Stimulated activated CD8-positive, alpha-beta memory T cell treated with anti-CD3 and anti-CD28 coated beads, Interleukin-7, amount 100 ng/mL, for 1 hour (primary cell): ENCODE results near the gene ANKMY1.

ENCODE experiments used
- DNase-seq, 2 donors: peaks; one replicate each; pipeline ENCODE4 v3.0.0-alpha.2; 2020; ENCODE audit warnings: low read depth in 2 of 2

ANKMY1 gene

DNA sequence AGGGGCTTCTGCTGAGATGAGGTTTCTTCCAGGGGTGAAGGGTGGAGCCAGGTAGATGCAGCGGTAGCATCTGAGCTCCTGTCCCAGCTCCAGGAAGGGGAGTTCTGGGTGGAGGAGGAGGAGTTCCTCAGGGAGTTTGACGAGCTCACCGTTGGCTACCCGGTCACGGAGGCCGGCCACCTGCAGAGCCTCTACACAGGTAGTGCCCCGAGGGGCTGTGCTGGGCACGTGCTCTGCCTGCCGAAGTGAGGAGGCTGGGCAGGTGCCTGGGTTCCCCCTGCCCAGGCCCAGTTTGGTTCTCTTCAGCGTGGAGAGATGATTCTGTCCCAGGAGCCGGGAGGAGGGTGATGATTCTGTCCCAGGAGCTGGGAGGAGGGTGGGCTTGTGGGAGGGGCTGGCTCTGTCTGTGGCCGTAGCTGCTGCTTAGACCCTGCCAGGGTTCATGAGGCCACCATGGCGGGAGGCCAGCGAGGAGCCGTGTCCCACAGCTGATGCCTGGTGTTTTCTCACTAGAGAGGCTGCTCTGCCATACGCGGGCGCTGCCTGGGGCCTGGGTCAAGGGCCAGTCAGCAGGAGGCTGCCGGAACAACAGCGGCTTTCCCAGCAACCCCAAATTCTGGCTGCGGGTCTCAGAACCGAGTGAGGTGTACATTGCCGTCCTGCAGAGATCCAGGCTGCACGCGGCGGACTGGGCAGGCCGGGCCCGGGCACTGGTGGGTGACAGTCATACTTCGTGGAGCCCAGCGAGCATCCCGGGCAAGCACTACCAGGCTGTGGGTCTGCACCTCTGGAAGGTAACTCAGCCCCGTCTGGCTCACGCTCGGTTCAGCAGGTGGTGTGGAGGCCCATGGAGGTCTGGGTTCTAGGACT is 37.0 kb upstream of the ANKMY1 start:
- DNase-seq, result no peak

DNA sequence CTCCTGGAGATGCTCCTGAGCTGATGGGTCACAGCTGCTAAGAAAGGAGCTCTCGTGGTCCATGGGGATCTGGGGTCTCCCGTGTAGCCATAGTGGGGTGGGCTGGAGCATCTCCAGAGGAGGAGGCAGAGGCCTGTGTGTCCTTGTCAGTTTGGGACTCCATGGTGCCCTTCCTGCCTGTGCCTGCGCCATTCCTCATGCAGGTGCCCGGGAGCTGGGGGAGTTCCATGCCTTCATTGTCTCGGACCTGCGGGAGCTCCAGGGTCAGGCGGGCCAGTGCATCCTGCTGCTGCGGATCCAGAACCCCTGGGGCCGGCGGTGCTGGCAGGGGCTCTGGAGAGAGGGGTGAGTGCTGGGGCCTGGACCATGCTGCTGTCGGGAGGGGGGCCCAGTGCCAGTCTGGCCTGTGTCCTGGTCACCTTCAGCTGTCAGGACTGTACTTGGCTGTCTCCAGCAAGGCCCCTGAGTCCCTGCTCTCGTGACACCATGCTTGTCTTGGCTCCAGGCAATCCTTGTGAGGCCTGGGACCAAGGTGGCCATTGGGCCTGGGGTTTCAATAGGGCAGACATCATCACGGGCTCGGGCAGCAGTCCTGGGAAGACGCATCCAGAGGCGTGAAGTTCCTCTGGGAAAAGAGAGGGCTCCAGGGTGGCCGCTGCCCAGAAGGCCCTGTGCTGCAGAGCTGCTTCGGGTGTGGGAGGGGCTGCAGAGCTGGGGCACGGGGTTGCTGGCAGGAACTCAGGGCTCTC is 36.1 kb upstream of the ANKMY1 start:
- no peak for DNase-seq

DNA sequence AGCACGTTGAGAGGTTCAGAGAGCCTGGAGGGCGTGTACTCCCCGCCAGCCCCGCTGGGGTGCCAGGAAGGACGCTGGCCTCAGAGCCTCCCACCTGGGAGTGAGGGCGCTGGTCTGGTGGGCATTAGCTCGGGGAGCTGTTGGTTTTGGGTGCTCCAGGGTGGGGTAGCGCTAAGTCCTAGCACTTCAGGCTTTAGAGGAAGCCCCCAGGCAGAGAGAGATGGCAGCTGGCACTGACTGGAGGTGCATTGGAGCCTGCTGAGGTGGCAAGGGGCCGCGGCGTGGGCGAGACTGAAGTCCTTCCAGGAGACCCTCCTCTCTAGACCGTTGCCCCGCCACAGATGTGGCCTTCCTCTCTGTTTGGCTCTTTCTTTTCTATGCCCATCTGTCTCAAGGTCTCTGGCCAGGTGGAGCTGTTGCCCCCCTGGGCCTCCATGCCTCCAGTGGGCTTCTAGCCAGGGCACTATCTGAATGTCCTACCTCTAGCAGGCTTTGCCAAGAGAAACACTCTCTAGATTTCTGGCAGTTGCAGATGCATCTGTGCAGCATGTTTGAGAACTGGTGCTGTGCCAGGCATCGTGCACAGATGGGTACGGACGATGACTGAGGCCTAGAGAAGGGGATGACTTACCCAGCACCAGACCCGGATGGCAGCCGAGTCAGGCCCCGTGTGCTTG is 35.4 kb upstream of the ANKMY1 start:
- DNase-seq, result no peak

- no peak for DNase-seq
These were observed 34.0 kb upstream of the ANKMY1 start for GRCh38 chr2:240591784-240592183.

DNA sequence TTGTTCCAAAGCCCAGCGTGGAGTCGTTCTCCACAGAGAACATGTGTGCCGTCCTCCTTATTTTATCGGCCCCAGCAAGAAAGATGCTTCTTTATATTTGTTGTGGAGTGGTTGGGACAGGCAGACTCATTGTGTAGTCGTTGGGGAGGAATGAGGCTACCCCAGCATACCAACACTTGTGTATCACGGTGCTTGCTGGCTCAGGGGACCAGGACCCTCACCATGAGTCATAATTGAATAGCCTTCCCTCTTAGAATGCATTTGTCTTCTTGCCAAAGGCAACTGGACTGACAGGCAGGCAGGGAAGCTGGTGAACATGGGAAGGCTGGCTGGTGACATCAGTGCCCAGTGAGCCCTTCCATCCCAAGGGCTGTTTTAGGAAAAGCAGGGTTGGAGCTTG is 33.4 kb upstream of the ANKMY1 start:
- DNase-seq, result no peak

DNA sequence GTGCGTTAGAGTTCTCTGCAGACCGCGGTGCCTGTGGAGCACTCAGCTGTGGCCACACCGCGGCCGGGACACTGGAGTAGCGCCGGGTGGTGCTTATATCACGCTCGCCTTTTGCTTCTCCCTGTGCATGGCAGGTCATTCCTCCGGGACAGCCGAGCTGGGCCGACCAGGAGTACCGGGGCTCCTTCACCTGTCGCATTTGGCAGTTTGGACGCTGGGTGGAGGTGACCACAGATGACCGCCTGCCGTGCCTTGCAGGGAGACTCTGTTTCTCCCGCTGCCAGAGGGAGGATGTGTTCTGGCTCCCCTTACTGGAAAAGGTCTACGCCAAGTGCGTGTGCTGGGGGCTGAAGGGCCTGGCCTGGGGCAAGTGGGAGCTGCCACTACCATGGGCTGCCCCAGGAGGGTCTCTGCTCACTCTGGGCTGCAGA is 32.9 kb upstream of the ANKMY1 start:
- no peak for DNase-seq

DNA sequence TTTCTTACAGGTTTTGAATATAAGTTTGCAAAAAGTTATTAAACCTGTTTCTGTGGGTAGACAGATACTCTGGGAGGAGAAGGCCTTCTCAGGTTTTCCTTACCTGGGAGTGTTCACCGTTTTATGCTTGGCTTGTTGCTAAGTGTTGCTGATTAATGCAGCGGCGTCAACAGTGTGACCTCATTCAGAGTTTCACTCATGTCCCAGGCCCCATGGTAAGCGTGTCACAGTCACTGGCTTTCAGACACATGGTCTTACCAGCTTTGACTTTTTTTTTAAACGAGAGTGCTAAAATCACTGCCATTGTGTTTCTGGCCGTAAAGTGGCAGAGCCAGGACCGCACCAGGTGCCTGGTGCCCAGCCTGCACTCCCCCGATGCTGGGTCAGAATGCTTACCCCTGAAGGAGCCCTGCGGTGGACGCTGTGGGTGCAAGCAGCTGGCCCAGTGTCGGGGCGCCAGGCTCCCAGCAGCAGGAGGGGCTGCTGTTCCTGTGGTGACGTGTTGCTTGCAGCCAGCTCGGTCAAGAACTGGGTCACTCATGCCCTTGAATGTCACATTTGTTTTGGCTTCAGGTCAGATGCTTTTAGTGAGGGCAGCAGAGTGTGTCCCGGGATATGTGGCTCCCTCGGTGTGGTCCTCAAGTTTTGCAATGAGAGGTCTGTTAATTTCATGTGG is 32.2 kb upstream of the ANKMY1 start:
- DNase-seq, result no peak

DNA sequence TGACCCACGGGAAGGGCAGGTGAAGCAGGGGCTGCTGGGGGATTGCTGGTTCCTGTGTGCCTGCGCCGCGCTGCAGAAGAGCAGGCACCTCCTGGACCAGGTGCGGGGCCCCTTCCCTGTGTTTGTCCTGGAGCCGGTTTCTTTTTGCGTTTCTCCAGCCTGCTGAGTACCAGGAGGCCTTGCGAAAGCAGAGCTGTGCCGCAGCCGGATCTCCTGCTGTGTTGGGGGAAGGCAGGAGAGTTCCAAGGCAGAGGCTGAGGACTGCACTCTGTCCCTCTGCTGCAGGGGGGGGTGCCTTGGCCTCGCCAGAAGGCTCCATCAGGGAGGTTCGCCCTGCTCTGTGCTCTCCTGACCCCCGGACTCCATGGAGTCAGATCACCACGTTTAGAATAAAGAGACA is 31.6 kb upstream of the ANKMY1 start:
- DNase-seq, result no peak

DNA sequence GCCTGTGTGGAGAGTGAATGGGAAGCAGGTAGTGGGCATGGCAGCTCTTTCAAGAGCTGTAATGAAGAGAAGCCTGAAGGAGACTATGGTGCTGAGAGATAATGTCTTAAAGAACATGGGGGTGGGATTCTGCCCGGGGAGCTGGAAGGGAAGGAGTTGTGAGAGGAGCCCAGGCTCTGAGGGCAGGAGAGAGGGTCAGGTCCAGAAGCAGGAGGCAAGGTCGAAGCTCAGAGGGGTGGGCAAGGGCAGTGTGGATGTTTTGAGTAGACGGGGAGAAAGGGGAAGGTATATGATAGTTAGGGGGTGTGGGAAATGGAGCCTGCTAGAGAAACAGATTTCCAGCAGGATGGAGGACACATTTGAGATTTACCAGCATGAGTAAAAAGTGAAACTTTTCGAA is 30.9 kb upstream of the ANKMY1 start:
- no peak for DNase-seq

DNA sequence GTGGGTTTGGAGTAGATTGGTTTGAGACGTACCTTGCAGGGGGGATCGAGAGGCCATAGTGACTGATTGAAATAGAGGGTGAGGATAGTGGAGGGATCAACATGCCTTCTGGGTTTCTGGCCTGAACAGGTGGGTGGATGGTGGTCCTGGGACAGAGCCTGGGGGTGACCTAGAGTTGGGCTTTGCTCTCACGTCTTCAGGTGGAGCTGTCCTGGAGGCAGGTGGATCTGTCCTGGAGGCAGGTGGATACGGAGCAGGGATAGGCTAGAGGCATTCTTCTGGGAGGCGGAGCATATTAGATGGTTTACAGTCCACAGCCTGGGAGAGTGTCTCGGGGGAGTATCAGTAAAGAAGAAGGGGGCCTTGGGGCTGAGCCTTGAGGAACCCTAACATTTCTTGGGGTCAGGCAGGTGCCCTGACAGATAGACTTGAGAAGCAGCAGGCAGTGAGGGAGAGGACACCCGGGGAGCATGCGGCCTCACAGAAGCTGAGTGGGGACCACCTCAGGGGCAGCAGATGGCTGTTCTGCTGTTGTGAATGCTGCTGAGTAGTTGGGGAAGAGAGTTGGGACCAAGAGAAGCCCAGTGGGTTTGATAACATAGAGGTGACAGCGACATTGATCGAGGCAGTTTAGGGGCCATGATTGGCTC is 30.3 kb upstream of the ANKMY1 start:
- no peak for DNase-seq

GRCh38 chr2:240586919-240587800 is 29.4 kb upstream of the ANKMY1 start:
- DNase-seq, result peak in 1 of 2 donors; percentile 27

DNA sequence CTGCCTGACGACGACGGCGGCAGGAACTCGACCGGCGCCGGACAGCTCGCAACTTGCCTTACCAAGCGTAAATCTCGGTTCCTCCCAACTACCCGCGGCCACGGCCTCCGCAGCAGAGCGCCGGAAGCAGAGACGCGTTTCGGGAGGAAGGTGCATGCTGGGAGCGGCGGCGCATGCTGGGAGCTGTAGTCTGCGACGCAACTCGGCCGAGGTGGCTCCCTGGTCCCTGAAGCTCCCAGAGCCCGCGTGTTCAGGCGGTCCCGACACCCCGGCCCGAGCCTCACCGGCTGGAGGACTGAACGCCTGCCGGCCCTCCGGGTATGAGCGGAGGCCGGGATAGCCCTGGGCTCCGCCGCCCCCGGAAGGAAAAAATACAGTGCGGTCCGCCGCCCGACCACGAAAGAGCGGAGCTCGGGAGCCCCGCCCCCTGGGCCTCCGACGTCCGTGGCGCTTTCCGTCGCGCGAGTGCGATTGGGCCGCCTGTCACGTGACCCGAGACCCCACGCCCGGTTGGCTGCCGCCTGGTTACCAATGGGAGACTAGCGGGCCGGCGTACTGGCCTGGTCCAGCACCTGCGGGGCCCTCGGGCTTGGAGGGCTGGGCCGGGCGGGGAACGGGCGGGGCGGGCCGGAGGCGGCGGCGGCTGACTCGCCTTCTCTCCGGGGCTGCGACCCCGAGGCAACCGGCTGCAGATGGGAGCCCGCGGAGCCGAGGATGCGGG is 28.6 kb upstream of the ANKMY1 start, which contains the start of gene CAPN10:
Gene CAPN10 (plus strand): TSS at position 537 of the 721 bp plus-strand sequence. CDS start 178 bp downstream, at position 715.
- peak; percentile 92 to 94 for DNase-seq

- DNase-seq, result no peak
These were observed 28.0 kb upstream of the ANKMY1 start for GRCh38 chr2:240585681-240586197.

DNA sequence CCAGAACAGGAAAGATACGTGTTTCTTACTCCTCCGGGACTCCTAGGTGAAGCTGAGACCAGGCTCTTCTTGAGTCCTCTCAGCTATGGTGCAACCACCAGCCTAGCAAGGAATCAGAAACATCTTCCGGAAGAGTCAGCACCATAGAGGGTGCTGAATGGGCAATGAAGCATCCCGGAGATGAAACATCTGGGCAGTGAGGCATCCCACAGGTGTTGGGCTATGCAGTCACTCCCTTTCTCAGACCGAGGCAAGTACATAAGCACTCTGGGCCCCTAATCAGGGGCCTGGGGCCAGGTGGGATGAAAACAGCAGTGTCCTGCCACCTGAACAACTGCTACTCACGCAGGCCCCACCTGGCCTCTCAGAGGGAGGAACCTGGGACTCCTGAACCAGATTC is 27.3 kb upstream of the ANKMY1 start:
- DNase-seq, result no peak

DNA sequence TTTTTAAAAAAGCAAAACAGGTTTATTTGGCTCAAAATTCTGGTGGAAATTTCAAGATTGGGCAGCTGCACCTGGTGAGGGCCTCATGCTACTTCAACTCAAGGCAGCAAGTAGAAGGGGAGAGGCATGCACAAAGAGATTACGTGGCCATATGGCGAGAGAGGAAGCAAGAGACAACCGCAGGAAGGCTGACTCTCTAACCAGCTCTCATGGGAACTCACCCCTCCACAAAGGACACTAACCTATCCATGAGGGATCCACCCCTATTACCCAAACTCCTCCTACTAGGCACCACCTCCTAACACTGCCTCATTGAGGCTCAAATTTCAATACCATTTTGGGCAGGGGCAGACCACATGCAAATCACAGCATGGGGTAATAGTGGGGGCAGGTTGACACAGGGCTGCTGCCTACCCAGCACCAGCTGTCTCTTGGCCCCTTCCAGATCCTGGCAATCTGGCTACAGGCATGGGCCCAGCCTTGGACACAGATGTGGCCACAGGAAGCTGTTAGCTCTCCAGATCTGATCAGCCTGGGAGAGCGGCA is 26.8 kb upstream of the ANKMY1 start:
- no peak for DNase-seq

GRCh38 chr2:240583774-240584173 is 26.0 kb upstream of the ANKMY1 start:
- DNase-seq, result no peak

DNA sequence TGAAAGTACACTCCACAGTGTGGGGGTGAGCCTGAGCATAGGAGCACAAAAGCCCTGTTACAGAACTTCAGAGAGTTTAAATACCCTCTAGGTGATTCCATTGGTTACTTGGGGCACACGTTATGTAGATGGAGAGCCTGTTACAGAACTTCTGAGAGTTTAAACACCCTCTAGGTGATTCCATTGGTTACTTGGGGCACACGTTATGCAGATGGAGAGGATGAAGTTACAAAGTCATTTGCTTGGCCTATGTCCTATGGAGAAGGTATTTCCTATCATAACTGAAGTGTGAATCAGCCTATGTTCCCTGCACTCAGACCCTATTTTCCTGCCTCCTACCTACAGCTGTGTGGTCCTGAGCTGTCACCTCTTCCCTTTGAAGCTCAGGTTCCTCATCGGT is 25.0 kb upstream of the ANKMY1 start:
- no peak for DNase-seq

DNA sequence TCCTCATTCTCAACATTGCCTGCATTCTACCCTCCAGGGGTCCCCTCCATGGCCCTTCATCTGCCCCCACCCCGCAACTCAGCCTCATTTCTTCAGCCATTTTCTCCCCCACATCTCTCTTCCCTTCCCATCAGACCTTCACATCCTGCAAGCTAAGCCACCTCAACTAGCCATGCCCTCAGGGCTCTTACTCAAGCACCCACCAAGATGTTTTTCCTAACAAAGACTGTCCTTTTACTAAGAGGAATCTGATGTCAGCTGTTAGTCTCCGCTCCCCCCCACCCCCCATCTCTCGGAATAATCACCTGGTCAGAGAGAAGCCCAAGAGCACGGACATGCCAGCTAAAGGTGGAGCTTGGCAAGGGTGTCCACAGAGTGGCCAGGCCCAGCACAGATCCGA is 24.0 kb upstream of the ANKMY1 start:
- no peak for DNase-seq
